CD14-positive monocyte (primary cell): ENCODE data around the gene HPS1. TPM values are rescaled to one million over a fixed set of nuclear protein-coding genes. Genes with fewer than 3 reads are reported as not detected.

Experiments
- DNase-seq, 3 donors: peaks; one replicate each; pipeline ENCODE4 v3.0.0-alpha.2; 2011 to 2022
- H2AFZ ChIP-seq: 2 replicates; pipeline ENCODE4 v1.6.0; 2012; ENCODE audit warnings: mild to moderate bottlenecking, low read depth, low read length, inconsistent platforms; ENCODE audit not compliant: insufficient read depth, poor library complexity, severe bottlenecking
- H3K27ac ChIP-seq, 2 donors: 1 replicate in 1 of 2; 2 replicates in 1 of 2; pipeline ENCODE4 v1.5.1; 2012 to 2013; ENCODE audit warnings: low read length in 2 of 2, control low read depth in 1 of 2, inconsistent platforms in 1 of 2, low read depth in 1 of 2, mild to moderate bottlenecking in 1 of 2
- H3K27me3 ChIP-seq, 2 donors: one replicate each; pipeline versions ENCODE4 v1.6.0 to v1.6.1; 2011 to 2013; ENCODE audit warnings: low read length in 2 of 2; ENCODE audit not compliant: control insufficient read depth in 2 of 2, insufficient read depth in 2 of 2
- H3K36me3 ChIP-seq, 2 donors: replicated peaks in 1 of 2; 1 replicate in 1 of 2; 2 replicates in 1 of 2; pipeline versions ENCODE4 v1.5.1 to v1.6.1; 2012 to 2013; ENCODE audit warnings: low read length in 2 of 2, control low read depth in 1 of 2, inconsistent platforms in 1 of 2, mild to moderate bottlenecking in 1 of 2; ENCODE audit not compliant: insufficient read depth in 2 of 2, control insufficient read depth in 1 of 2
- H3K4me1 ChIP-seq, 2 donors: 1 replicate in 1 of 2; 2 replicates in 1 of 2; pipeline versions ENCODE4 v1.5.1 to v1.6.1; 2012 to 2013; ENCODE audit warnings: low read length in 2 of 2, control low read depth in 1 of 2, inconsistent platforms in 1 of 2, mild to moderate bottlenecking in 1 of 2, moderate library complexity in 1 of 2; ENCODE audit not compliant: insufficient read depth in 2 of 2, control insufficient read depth in 1 of 2
- H3K4me2 ChIP-seq: replicated peaks from 2 replicates; pipeline ENCODE3; 2012; ENCODE audit warnings: low read length, moderate library complexity, mild to moderate bottlenecking; ENCODE audit not compliant: poor library complexity, severe bottlenecking; ENCODE audit errors: extremely low read depth
- H3K4me3 ChIP-seq, 3 experiments: fragments of 200-600 bp in 1 of 3; sonication (generic) in 1 of 3; replicated peaks in 1 of 3; 1 replicate in 2 of 3; 2 replicates in 1 of 3; pipeline ENCODE4 v1.5.1; 2011 to 2013; ENCODE audit warnings: low read length in 3 of 3, mild to moderate bottlenecking in 3 of 3, control low read depth in 2 of 3, low read depth in 2 of 3, inconsistent platforms in 1 of 3, moderate library complexity in 1 of 3
- H3K79me2 ChIP-seq: 2 replicates; pipeline ENCODE4 v1.6.0; 2012; ENCODE audit warnings: mild to moderate bottlenecking, control low read depth, inconsistent platforms, low read length, moderate library complexity; ENCODE audit not compliant: insufficient read depth
- H3K9ac ChIP-seq: 2 replicates; pipeline ENCODE4 v1.6.0; 2017; ENCODE audit warnings: low read length, mild to moderate bottlenecking; ENCODE audit not compliant: insufficient read depth, poor library complexity, severe bottlenecking
- H3K9me3 ChIP-seq, 2 donors: replicated peaks in 1 of 2; 1 replicate in 1 of 2; 2 replicates in 1 of 2; pipeline versions ENCODE4 v1.5.1 to v1.6.1; 2012 to 2013; ENCODE audit warnings: low read length in 2 of 2, control low read depth in 1 of 2; ENCODE audit not compliant: control insufficient read depth in 1 of 2, insufficient read depth in 1 of 2
- H4K20me1 ChIP-seq: 2 replicates; pipeline ENCODE4 v1.6.0; 2012; ENCODE audit warnings: mild to moderate bottlenecking, low read length, control low read depth, moderate library complexity; ENCODE audit not compliant: insufficient read depth
- H3K27ac Mint-ChIP-seq, 7 donors: one replicate each; pipeline ENCODE4 v1.8.0; 2020; ENCODE audit warnings: mild to moderate bottlenecking in 7 of 7, mixed read lengths in 7 of 7, moderate library complexity in 6 of 7, inconsistent platforms in 2 of 7
- H3K27me3 Mint-ChIP-seq, 3 donors: one replicate each; pipeline ENCODE4 v1.8.0; 2021 to 2022; ENCODE audit warnings: low read depth in 3 of 3, mild to moderate bottlenecking in 3 of 3, mixed read lengths in 3 of 3, moderate library complexity in 3 of 3, inconsistent platforms in 1 of 3
- H3K36me3 Mint-ChIP-seq, 2 donors: one replicate each; pipeline ENCODE4 v1.8.0; 2020; ENCODE audit warnings: mixed read lengths in 2 of 2, inconsistent platforms in 1 of 2, mild to moderate bottlenecking in 1 of 2
- H3K4me1 Mint-ChIP-seq: one replicate; pipeline ENCODE4 v1.8.0; 2020; ENCODE audit warnings: mild to moderate bottlenecking, mixed read lengths
- H3K4me3 Mint-ChIP-seq, 2 donors: one replicate each; pipeline ENCODE4 v1.8.0; 2020; ENCODE audit warnings: mild to moderate bottlenecking in 2 of 2, mixed read lengths in 2 of 2, moderate library complexity in 1 of 2
- H3K9me3 Mint-ChIP-seq, 7 donors: one replicate each; pipeline ENCODE4 v1.8.0; 2020 to 2022; ENCODE audit warnings: mixed read lengths in 7 of 7, mild to moderate bottlenecking in 6 of 7, moderate library complexity in 6 of 7, inconsistent platforms in 2 of 7
- CTCF ChIP-seq: fragments of 200-600 bp; IDR thresholded peaks from one replicate; pipeline ENCODE4 v1.8.0; 2022; ENCODE audit warnings: antibody characterized with exemption, mild to moderate bottlenecking
- WGBS: methylation state at CpG from one replicate; pipeline ENCODE4 v1.1.5; 2013; ENCODE audit warnings: missing lambda C conversion rate; ENCODE audit not compliant: insufficient coverage; 5-methylcytosine and 5-hydroxymethylcytosine counted together
- intact Hi-C, 2 donors: fragments of 100-400 bp; cut with micrococcal nuclease; formaldehyde crosslinking; loops; one replicate each; pipeline versions ENCODE4 v1.15.0 to v1.15.1; 2023
- polyA plus RNA-seq, 3 donors: library from polyadenylated mRNA; depleted of rRNA in 1 of 3; unstranded in 2 of 3; stranded (reverse) in 1 of 3; fragments of 300-500 nt in 2 of 3; fragments of >200 nt in 1 of 3; fragmentation: Illumina TruSeq in 2 of 3; gene quantifications; 1 replicate in 2 of 3; 2 replicates in 1 of 3; pipeline ENCODE4 v1.2.3, GENCODE V29; 2012 to 2021

The HPS1 gene
- polyA plus RNA-seq, 3 donors = 73.0 to 135 (median 85.2) TPM

GRCh38 chr10:98489561-98490481 lies 43.1 kb upstream of the HPS1 start:
- Histone ChIP-seq H3K4me2 (no peak overlapping the region), H4K20me1 (no peaks in the 10 kb centered on the region), H3K9me3 (no peaks in the 10 kb centered on the region), H2AFZ (no peak overlapping the region), H3K27me3 (no peaks in the 10 kb centered on the region), H3K79me2 (no peaks in the 10 kb centered on the region), H3K27ac (no peak overlapping the region), H3K4me3 (no peak overlapping the region), H3K36me3 (no peaks in the 10 kb centered on the region), H3K4me1 (no peaks in the 10 kb centered on the region), H3K9ac (no peak overlapping the region)
- TF ChIP-seq CTCF = no peak
- peaks cover 0 to 2% (median 1%) of the 10 kb centered on the region in 3 donors for H3K27me3 Mint-ChIP-seq
- no peaks in the 10 kb centered on the region for H3K36me3 Mint-ChIP-seq
- H3K9me3 Mint-ChIP-seq = peaks cover 0 to 5% (median 0%) of the 10 kb centered on the region in 7 donors
- intact Hi-C loops = no loop called here
- no peak for DNase-seq
- H3K4me3 Mint-ChIP-seq = no peak overlapping the region
- no peak overlapping the region for H3K27ac Mint-ChIP-seq
- WGBS = 94% methylated on average over 5 of the region's 13 CpGs
- H3K4me1 Mint-ChIP-seq = peaks cover 3% of the 10 kb centered on the region

- H3K9me3 ChIP-seq = no peaks in the 10 kb centered on the region
- DNase-seq = no peak
- no peak overlapping the region for H3K27ac Mint-ChIP-seq
- H3K27ac ChIP-seq = no peak overlapping the region
- peaks cover 0 to 8% (median 2%) of the 10 kb centered on the region in 7 donors for H3K9me3 Mint-ChIP-seq
- no peak overlapping the region for H3K4me3 Mint-ChIP-seq
- H3K27me3 Mint-ChIP-seq = peaks cover 1 to 4% (median 2%) of the 10 kb centered on the region in 3 donors
- no peak overlapping the region for H2AFZ ChIP-seq
- peaks cover 3% of the 10 kb centered on the region for H3K4me1 Mint-ChIP-seq
- no CpG with 5 or more reads among the region's 1 CpG for WGBS
- H3K4me2 ChIP-seq = no peak overlapping the region
- H3K4me3 ChIP-seq = no peak overlapping the region
- no peaks in the 10 kb centered on the region for H4K20me1 ChIP-seq
- no peak overlapping the region for H3K9ac ChIP-seq
- intact Hi-C loops = no loop called here
- no peak for TF ChIP-seq CTCF
- H3K27me3 ChIP-seq = no peaks in the 10 kb centered on the region
- H3K79me2 ChIP-seq = no peaks in the 10 kb centered on the region
- H3K36me3 ChIP-seq = no peaks in the 10 kb centered on the region
- H3K4me1 ChIP-seq = no peaks in the 10 kb centered on the region
- H3K36me3 Mint-ChIP-seq = no peaks in the 10 kb centered on the region
These were observed 42.1 kb upstream of the HPS1 start for GRCh38 chr10:98488669-98489430.
